GM23338 (cell line): ENCODE data around the gene ACRBP.

ENCODE experiments used
- CREB1 ChIP-seq: fragments of 250-450 bp; sonication (Bioruptor Pico); IDR thresholded peaks from 2 replicates; pipeline ENCODE4 v1.5.0; 2020; ENCODE audit warnings: low read depth, mild to moderate bottlenecking, moderate library complexity
- EZH2 ChIP-seq: fragments of 200-600 bp; sonication (generic); IDR thresholded peaks from one replicate; pipeline ENCODE4 v1.8.0; 2017; ENCODE audit warnings: antibody characterized with exemption, mild to moderate bottlenecking, low read depth; ENCODE audit not compliant: unreplicated experiment
- EZH2phosphoT487 ChIP-seq: fragments of 200-600 bp; sonication (generic); IDR thresholded peaks from one replicate; pipeline ENCODE4 v1.8.1; 2018; ENCODE audit warnings: antibody characterized with exemption; ENCODE audit not compliant: unreplicated experiment
- JUNB ChIP-seq: IDR thresholded peaks from one replicate; pipeline ENCODE4 v1.6.1; 2016; ENCODE audit warnings: antibody characterized with exemption; ENCODE audit not compliant: unreplicated experiment
- POLR2AphosphoS5 ChIP-seq: IDR thresholded peaks from 2 replicates; pipeline ENCODE4 v1.6.1; 2016; ENCODE audit warnings: antibody characterized with exemption, low read depth
- STAT1 ChIP-seq: IDR thresholded peaks from one replicate; pipeline ENCODE4 v1.6.1; 2016; ENCODE audit warnings: antibody characterized with exemption; ENCODE audit not compliant: unreplicated experiment
- ZNF114 ChIP-seq: fragments of 250-450 bp; sonication (Bioruptor Pico); IDR thresholded peaks from 2 replicates; pipeline ENCODE4 v1.5.0; 2020; ENCODE audit warnings: mild to moderate bottlenecking, moderate library complexity
- ZNF331 ChIP-seq: fragments of 250-450 bp; sonication (Bioruptor Pico); IDR thresholded peaks from 2 replicates; pipeline ENCODE4 v1.5.0; 2020; ENCODE audit warnings: low read depth, mild to moderate bottlenecking, moderate library complexity
- TF ChIP-seq, protein P1 (sequence below), 2 experiments: fragments of 200-600 bp in 1 of 2; sonication (generic) in 1 of 2; conservative IDR thresholded peaks; 2 replicates each; pipeline versions ENCODE4 v1.5.1 to v1.6.1; 2016 to 2017; ENCODE audit warnings: antibody characterized with exemption in 2 of 2, low read depth in 2 of 2, mild to moderate bottlenecking in 2 of 2, moderate library complexity in 1 of 2
- TF ChIP-seq, protein P2 (sequence below): IDR thresholded peaks from one replicate; pipeline ENCODE4 v1.6.1; 2018; ENCODE audit warnings: antibody characterized with exemption; ENCODE audit not compliant: unreplicated experiment
- TF ChIP-seq, protein P3 (sequence below): IDR thresholded peaks from 2 replicates; pipeline ENCODE4 v1.6.1; 2016; ENCODE audit warnings: antibody characterized with exemption

DNA sequence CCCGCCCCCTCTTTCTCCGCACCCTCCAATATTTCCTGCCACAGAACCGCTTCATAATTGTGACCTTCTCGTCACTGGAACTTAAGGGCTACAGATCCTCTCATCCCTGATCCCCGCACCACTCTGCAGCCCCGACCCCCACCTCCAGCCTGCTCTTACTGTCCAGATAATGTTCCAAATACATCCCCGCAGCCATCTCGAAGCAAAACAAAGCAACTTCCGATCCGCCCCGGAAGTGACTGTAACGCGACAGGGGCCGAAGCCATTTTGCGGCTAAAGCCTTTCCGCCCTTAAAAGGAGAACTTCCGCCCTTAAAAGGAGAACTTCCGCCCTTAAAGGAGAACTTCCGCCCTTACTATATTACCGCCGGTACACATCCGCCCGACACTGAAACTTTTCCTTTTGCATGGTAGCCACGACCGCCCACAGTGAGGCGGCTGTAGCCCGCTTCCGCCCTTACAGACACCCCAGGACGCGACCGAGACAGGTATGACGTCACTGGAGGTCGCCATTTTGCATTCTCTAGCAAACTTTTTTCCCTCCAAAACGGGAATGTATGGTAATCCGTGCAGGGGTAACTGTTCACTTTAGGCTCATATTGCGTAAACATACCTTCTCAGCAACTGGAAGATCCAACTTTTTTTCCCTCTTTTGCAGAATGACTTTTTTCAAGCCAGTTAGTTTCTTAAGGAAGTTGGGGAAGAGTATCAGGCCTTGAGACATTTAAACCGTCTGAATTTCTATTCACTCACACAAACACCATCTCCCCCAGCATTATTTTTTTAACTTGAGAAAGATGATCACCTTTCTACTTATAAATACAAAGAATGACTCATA, 15.9 kb upstream of the ACRBP start, which contains the start of gene ING4:
- TF ChIP-seq, protein P1, sequence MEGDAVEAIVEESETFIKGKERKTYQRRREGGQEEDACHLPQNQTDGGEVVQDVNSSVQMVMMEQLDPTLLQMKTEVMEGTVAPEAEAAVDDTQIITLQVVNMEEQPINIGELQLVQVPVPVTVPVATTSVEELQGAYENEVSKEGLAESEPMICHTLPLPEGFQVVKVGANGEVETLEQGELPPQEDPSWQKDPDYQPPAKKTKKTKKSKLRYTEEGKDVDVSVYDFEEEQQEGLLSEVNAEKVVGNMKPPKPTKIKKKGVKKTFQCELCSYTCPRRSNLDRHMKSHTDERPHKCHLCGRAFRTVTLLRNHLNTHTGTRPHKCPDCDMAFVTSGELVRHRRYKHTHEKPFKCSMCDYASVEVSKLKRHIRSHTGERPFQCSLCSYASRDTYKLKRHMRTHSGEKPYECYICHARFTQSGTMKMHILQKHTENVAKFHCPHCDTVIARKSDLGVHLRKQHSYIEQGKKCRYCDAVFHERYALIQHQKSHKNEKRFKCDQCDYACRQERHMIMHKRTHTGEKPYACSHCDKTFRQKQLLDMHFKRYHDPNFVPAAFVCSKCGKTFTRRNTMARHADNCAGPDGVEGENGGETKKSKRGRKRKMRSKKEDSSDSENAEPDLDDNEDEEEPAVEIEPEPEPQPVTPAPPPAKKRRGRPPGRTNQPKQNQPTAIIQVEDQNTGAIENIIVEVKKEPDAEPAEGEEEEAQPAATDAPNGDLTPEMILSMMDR (conservative IDR thresholded peaks at IDR 0.05; ENCODE audit: low read depth in 2 of 2): no peak
- TF ChIP-seq ZNF331 (CRISPR knock-in tag) (no peak), EZH2 (no peak), ZNF114 (CRISPR knock-in tag) (no peak), CREB1 (CRISPR knock-in tag) (peak; percentile 99), POLR2AphosphoS5 (no peak; the same call in 1 of the 2 replicates), JUNB (no peak), EZH2phosphoT487 (no peak), STAT1 (no peak)
- TF ChIP-seq, protein P2, sequence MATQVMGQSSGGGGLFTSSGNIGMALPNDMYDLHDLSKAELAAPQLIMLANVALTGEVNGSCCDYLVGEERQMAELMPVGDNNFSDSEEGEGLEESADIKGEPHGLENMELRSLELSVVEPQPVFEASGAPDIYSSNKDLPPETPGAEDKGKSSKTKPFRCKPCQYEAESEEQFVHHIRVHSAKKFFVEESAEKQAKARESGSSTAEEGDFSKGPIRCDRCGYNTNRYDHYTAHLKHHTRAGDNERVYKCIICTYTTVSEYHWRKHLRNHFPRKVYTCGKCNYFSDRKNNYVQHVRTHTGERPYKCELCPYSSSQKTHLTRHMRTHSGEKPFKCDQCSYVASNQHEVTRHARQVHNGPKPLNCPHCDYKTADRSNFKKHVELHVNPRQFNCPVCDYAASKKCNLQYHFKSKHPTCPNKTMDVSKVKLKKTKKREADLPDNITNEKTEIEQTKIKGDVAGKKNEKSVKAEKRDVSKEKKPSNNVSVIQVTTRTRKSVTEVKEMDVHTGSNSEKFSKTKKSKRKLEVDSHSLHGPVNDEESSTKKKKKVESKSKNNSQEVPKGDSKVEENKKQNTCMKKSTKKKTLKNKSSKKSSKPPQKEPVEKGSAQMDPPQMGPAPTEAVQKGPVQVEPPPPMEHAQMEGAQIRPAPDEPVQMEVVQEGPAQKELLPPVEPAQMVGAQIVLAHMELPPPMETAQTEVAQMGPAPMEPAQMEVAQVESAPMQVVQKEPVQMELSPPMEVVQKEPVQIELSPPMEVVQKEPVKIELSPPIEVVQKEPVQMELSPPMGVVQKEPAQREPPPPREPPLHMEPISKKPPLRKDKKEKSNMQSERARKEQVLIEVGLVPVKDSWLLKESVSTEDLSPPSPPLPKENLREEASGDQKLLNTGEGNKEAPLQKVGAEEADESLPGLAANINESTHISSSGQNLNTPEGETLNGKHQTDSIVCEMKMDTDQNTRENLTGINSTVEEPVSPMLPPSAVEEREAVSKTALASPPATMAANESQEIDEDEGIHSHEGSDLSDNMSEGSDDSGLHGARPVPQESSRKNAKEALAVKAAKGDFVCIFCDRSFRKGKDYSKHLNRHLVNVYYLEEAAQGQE: no peak
- TF ChIP-seq, protein P3, sequence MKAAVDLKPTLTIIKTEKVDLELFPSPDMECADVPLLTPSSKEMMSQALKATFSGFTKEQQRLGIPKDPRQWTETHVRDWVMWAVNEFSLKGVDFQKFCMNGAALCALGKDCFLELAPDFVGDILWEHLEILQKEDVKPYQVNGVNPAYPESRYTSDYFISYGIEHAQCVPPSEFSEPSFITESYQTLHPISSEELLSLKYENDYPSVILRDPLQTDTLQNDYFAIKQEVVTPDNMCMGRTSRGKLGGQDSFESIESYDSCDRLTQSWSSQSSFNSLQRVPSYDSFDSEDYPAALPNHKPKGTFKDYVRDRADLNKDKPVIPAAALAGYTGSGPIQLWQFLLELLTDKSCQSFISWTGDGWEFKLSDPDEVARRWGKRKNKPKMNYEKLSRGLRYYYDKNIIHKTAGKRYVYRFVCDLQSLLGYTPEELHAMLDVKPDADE: peak; percentile 100
